ENCODE results near the gene MTF2. TPM values are rescaled to one million over a fixed set of nuclear protein-coding genes. Genes with fewer than 3 reads are reported as not detected.

The MTF2 gene
- total and polyA plus RNA-seq, 4 donors: 3.2 to 17.8 (median 12.6) TPM

DNA sequence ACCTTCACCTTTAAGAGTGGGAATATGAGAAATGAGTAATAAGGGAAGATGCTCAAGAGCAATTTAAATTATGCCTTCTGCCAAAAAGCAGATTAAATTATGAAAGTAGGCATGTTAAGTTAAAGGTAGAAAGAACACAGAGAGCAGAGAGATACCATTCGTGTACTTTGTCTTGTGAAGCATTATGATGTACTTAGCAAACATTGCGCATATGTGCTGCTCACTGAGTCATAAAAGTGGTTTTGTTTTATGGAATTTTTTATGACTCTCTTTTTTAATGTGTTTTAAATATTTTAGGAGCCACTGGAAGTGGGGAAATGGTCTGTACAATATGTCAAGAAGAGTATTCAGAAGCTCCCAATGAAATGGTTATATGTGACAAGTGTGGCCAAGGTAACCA is 35.3 kb downstream of the MTF2 start:
- TF ChIP-seq GABPA (IDR thresholded peaks at IDR 0.05 in 1 of 2, conservative IDR thresholded peaks at IDR 0.05 in 1 of 2) (no peak), YY1 (IDR thresholded peaks at IDR 0.05) (no peak), NR2F2 (IDR thresholded peaks at IDR 0.05) (no peak), FOXA1 (IDR thresholded peaks at IDR 0.05) (no peak), RXRA (IDR thresholded peaks at IDR 0.05) (no peak), SP1 (IDR thresholded peaks at IDR 0.05) (no peak), HNF4G (IDR thresholded peaks at IDR 0.05) (no peak)
- TF ChIP-seq, protein P1, sequence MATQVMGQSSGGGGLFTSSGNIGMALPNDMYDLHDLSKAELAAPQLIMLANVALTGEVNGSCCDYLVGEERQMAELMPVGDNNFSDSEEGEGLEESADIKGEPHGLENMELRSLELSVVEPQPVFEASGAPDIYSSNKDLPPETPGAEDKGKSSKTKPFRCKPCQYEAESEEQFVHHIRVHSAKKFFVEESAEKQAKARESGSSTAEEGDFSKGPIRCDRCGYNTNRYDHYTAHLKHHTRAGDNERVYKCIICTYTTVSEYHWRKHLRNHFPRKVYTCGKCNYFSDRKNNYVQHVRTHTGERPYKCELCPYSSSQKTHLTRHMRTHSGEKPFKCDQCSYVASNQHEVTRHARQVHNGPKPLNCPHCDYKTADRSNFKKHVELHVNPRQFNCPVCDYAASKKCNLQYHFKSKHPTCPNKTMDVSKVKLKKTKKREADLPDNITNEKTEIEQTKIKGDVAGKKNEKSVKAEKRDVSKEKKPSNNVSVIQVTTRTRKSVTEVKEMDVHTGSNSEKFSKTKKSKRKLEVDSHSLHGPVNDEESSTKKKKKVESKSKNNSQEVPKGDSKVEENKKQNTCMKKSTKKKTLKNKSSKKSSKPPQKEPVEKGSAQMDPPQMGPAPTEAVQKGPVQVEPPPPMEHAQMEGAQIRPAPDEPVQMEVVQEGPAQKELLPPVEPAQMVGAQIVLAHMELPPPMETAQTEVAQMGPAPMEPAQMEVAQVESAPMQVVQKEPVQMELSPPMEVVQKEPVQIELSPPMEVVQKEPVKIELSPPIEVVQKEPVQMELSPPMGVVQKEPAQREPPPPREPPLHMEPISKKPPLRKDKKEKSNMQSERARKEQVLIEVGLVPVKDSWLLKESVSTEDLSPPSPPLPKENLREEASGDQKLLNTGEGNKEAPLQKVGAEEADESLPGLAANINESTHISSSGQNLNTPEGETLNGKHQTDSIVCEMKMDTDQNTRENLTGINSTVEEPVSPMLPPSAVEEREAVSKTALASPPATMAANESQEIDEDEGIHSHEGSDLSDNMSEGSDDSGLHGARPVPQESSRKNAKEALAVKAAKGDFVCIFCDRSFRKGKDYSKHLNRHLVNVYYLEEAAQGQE (IDR thresholded peaks at IDR 0.05): no peak
- TF ChIP-seq, protein P2, sequence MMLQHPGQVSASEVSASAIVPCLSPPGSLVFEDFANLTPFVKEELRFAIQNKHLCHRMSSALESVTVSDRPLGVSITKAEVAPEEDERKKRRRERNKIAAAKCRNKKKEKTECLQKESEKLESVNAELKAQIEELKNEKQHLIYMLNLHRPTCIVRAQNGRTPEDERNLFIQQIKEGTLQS (IDR thresholded peaks at IDR 0.05): no peak
- WGBS: 93% methylated on average over 2 of the region's 2 CpGs
- Histone ChIP-seq H3K27me3 (ENCODE audit: control insufficient read depth in 4 of 4, insufficient read depth in 4 of 4, low read length in 3 of 4) (no peaks in the 10 kb centered on the region), H3K4me1 (ENCODE audit: control insufficient read depth in 4 of 4, insufficient read depth in 4 of 4, low read length in 3 of 4) (no peaks in the 10 kb centered on the region), H3K36me3 (ENCODE audit: control insufficient read depth in 4 of 4, insufficient read depth in 3 of 4, low read depth in 1 of 4, low read length in 3 of 4) (peaks cover 3 to 15% (median 5%) of the 10 kb centered on the region in 4 donors), H3K9ac (ENCODE audit: low read depth in 1 of 2, low read length in 2 of 2) (no peak overlapping the region), H3K9me3 (ENCODE audit: control insufficient read depth in 4 of 4, low read length in 3 of 4) (no peaks in the 10 kb centered on the region), H3K4me3 (ENCODE audit: low read depth in 1 of 3, low read length in 3 of 3) (no peak overlapping the region), H3K27ac (ENCODE audit: low read depth in 1 of 2, low read length in 2 of 2) (no peak overlapping the region)
- DNase-seq (ENCODE audit: low spot score): no peak

DNA sequence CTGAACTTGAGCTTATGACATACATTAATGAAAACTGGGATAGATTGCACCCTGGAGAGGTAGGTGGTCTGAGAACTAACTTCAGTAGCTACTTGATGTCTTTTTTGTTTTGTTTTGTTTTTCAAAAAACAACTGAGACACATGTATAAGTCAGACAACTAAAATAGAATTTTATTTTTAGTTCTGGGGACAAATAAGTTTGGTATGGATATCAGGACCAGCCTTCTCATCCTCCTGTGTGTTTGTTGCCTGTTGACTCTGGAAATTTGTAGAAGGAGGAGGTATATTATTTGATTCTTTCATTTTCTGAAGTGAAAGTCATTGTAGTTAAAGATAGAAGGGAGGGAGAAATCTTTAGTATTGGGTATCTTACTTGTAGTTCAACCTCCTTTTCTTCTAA is 41.5 kb downstream of the MTF2 start:
- no peak for DNase-seq (ENCODE audit: low spot score)
- TF ChIP-seq YY1 (IDR thresholded peaks at IDR 0.05) (no peak), EGR1 (IDR thresholded peaks at IDR 0.05; ENCODE audit: low read depth in 2 of 2) (no peak), TAF1 (conservative IDR thresholded peaks at IDR 0.05) (no peak)
- TF ChIP-seq, protein P1 (IDR thresholded peaks at IDR 0.05): no peak
- TF ChIP-seq, protein P3, sequence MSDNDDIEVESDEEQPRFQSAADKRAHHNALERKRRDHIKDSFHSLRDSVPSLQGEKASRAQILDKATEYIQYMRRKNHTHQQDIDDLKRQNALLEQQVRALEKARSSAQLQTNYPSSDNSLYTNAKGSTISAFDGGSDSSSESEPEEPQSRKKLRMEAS (IDR thresholded peaks at IDR 0.05): no peak
- H3K9me3 ChIP-seq (ENCODE audit: control insufficient read depth in 4 of 4, low read length in 3 of 4): no peaks in the 10 kb centered on the region
- no peak overlapping the region for H3K9ac ChIP-seq (ENCODE audit: low read depth in 1 of 2, low read length in 2 of 2)
- no peak overlapping the region for H3K27ac ChIP-seq (ENCODE audit: low read depth in 1 of 2, low read length in 2 of 2)
- peaks cover 0 to 2% (median 0%) of the 10 kb centered on the region in 4 donors for H3K4me1 ChIP-seq (ENCODE audit: control insufficient read depth in 4 of 4, insufficient read depth in 4 of 4, low read length in 3 of 4)
- no peaks in the 10 kb centered on the region for H3K27me3 ChIP-seq (ENCODE audit: control insufficient read depth in 4 of 4, insufficient read depth in 4 of 4, low read length in 3 of 4)
- H3K36me3 ChIP-seq (ENCODE audit: control insufficient read depth in 4 of 4, insufficient read depth in 3 of 4, low read depth in 1 of 4, low read length in 3 of 4): peaks cover 3 to 14% (median 5%) of the 10 kb centered on the region in 4 donors
- no peak overlapping the region for H3K4me3 ChIP-seq (ENCODE audit: low read depth in 1 of 3, low read length in 3 of 3)

Data from liver (tissue), 9 donors.